PC-3 (cell line): ENCODE measurements around the gene EPC2. TPM values are rescaled to one million over a fixed set of nuclear protein-coding genes. Genes with fewer than 3 reads are reported as not detected.

ENCODE experiments used
- ATAC-seq: fragments of 200-7000 bp; cut with Tn5 transposase; 2 replicates; pipeline ENCODE4 v1.9.1; 2020; ENCODE audit warnings: mild to moderate bottlenecking, moderate library complexity
- BruUV-seq: library from RNA; stranded (reverse); fragments of 400-500 nt; replicated peaks from 2 replicates; lab custom pipeline; 2021; lab: Mats Ljungman, UMichigan
- CTCF ChIA-PET: fragments of 300-600 bp; sonication (Branson Sonifier 250); formaldehyde crosslinking; loops from one replicate; lab custom pipeline; 2022; ENCODE audit warnings: antibody characterized with exemption; lab: Charles Lee
- POLR2A ChIA-PET: fragments of 300-600 bp; sonication (Branson Sonifier 250); formaldehyde crosslinking; loops from one replicate; lab custom pipeline; 2022; ENCODE audit warnings: antibody characterized with exemption; ENCODE audit not compliant: unreplicated experiment; lab: Charles Lee
- DNase-seq: peaks from one replicate; pipeline ENCODE4 v3.0.0-alpha.2; 2015
- H2AFZ ChIP-seq: fragments of 300-600 bp; sonication (generic); 2 replicates; pipeline ENCODE4 v1.6.0; 2016; ENCODE audit warnings: antibody characterized with exemption, low read length
- H3F3A ChIP-seq: fragments of 300-600 bp; sonication (generic); one replicate; pipeline ENCODE4 v1.6.0; 2017; ENCODE audit warnings: antibody characterized with exemption, low read length, control low read depth, mild to moderate bottlenecking; ENCODE audit not compliant: unreplicated experiment
- H3K27ac ChIP-seq: fragments of 300-600 bp; sonication (generic); 2 replicates; pipeline ENCODE4 v1.5.1; 2016; ENCODE audit warnings: mild to moderate bottlenecking, low read length
- H3K27me3 ChIP-seq: fragments of 300-600 bp; sonication (generic); 2 replicates; pipeline ENCODE4 v1.6.1; 2016; ENCODE audit warnings: low read length, mixed read lengths
- H3K36me3 ChIP-seq: fragments of 300-600 bp; sonication (generic); 2 replicates; pipeline ENCODE4 v1.6.1; 2016; ENCODE audit warnings: low read depth, mixed run types, low read length, mixed read lengths
- H3K4me1 ChIP-seq: fragments of 300-600 bp; sonication (generic); 2 replicates; pipeline ENCODE4 v1.5.1; 2016; ENCODE audit warnings: low read length; ENCODE audit not compliant: insufficient read depth
- H3K4me2 ChIP-seq: fragments of 300-600 bp; sonication (generic); 2 replicates; pipeline ENCODE4 v1.6.0; 2016; ENCODE audit warnings: low read length
- H3K4me3 ChIP-seq: fragments of 300-600 bp; sonication (generic); 2 replicates; pipeline ENCODE4 v1.5.1; 2016; ENCODE audit warnings: mild to moderate bottlenecking, low read length, mixed read lengths
- H3K79me2 ChIP-seq: fragments of 300-600 bp; sonication (generic); 2 replicates; pipeline ENCODE4 v1.6.1; 2017; ENCODE audit warnings: low read length, mixed read lengths
- H3K9ac ChIP-seq: fragments of 300-600 bp; sonication (generic); 2 replicates; pipeline ENCODE4 v1.6.0; 2016; ENCODE audit warnings: mild to moderate bottlenecking, low read length
- H3K9me2 ChIP-seq: fragments of 300-600 bp; sonication (generic); replicated peaks from 2 replicates; pipeline ENCODE4 v1.6.1; 2016; ENCODE audit warnings: mixed run types, low read length, mixed read lengths
- H3K9me3 ChIP-seq: fragments of 300-600 bp; sonication (generic); 2 replicates; pipeline ENCODE4 v1.6.1; 2016; ENCODE audit warnings: low read length, mixed read lengths
- H4K20me1 ChIP-seq: fragments of 300-600 bp; sonication (generic); 2 replicates; pipeline ENCODE4 v1.6.1; 2016; ENCODE audit warnings: low read length, mixed read lengths
- EZH2 ChIP-seq: fragments of 300-600 bp; sonication (generic); IDR thresholded peaks from one replicate; pipeline ENCODE4 v1.6.1; 2017; ENCODE audit warnings: antibody characterized with exemption, mild to moderate bottlenecking, low read length; ENCODE audit not compliant: unreplicated experiment
- EZH2phosphoT487 ChIP-seq: fragments of 300-600 bp; sonication (generic); IDR thresholded peaks from 2 replicates; pipeline ENCODE4 v1.6.1; 2018; ENCODE audit warnings: mild to moderate bottlenecking, antibody characterized with exemption, low read length, borderline replicate concordance
- intact Hi-C: fragments of 100-400 bp; cut with micrococcal nuclease; formaldehyde crosslinking; loops from 2 replicates; pipeline ENCODE4 v1.9.0; 2023
- total RNA-seq: library from RNA; depleted of rRNA; stranded (reverse); fragments of >200 nt; gene quantifications from 2 replicates; pipeline ENCODE4 v1.2.3, GENCODE V29; 2014
- TF ChIP-seq, protein P1 (sequence below): fragments of 300-600 bp; sonication (generic); conservative IDR thresholded peaks from 2 replicates; pipeline ENCODE4 v1.5.1; 2017; ENCODE audit warnings: antibody characterized with exemption, low read depth, mild to moderate bottlenecking, low read length

The EPC2 gene
- total RNA-seq, 1 experiment from 2014 or later: 20.6 TPM

DNA sequence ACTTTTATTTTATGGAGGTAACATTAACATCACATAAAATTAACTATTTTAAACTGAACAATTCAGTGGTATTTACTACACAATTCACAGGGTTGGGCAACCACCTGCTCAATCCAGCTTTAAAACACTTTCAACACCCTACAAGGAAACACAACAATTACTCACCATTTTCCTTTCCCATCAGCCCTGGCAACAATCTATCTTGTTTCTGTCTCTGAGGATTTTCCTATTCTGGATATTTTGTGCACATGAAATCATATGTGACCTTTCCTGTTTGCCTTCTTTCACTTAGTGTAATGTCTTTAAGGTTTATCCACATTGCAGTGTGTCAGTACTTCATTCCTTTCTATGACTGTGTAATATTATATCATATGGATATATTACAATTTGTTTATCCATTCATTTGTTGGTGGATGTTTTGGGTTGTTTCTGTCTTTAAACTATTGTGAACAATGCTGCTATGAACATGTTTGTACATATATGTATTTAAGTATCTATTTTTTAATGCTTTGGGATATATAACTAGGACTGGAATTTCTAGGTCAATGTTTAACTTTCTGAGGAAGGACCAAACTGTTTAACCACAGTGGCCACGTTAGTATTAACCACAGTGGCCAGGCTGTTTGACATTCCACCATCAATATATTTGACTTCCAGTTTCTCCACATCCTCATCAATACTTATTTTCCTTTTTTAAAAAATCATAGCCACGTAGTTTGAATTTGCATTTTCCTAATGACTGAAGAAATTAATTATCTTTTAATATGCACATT, 158.1 kb downstream of the EPC2 start:
- TF ChIP-seq, protein P1, sequence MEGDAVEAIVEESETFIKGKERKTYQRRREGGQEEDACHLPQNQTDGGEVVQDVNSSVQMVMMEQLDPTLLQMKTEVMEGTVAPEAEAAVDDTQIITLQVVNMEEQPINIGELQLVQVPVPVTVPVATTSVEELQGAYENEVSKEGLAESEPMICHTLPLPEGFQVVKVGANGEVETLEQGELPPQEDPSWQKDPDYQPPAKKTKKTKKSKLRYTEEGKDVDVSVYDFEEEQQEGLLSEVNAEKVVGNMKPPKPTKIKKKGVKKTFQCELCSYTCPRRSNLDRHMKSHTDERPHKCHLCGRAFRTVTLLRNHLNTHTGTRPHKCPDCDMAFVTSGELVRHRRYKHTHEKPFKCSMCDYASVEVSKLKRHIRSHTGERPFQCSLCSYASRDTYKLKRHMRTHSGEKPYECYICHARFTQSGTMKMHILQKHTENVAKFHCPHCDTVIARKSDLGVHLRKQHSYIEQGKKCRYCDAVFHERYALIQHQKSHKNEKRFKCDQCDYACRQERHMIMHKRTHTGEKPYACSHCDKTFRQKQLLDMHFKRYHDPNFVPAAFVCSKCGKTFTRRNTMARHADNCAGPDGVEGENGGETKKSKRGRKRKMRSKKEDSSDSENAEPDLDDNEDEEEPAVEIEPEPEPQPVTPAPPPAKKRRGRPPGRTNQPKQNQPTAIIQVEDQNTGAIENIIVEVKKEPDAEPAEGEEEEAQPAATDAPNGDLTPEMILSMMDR: no peak
- TF ChIP-seq EZH2phosphoT487 (no peak), EZH2 (no peak)
- CTCF ChIA-PET: no interaction called here
- Histone ChIP-seq H3K36me3 (no peaks in the 10 kb centered on the region), H3K9me2 (no peaks in the 10 kb centered on the region), H3K9ac (no peak overlapping the region), H3K9me3 (no peaks in the 10 kb centered on the region), H3K4me1 (no peaks in the 10 kb centered on the region), H4K20me1 (no peaks in the 10 kb centered on the region), H2AFZ (no peak overlapping the region), H3K27ac (no peak overlapping the region), H3F3A (no peaks in the 10 kb centered on the region), H3K79me2 (no peaks in the 10 kb centered on the region), H3K4me3 (no peak overlapping the region), H3K27me3 (no peaks in the 10 kb centered on the region), H3K4me2 (no peak overlapping the region)
- no peak for ATAC-seq
- POLR2A ChIA-PET: no interaction called here
- no TSS peak for BruUV-seq
- intact Hi-C loops: no loop called here
- DNase-seq: peak; percentile 23

DNA sequence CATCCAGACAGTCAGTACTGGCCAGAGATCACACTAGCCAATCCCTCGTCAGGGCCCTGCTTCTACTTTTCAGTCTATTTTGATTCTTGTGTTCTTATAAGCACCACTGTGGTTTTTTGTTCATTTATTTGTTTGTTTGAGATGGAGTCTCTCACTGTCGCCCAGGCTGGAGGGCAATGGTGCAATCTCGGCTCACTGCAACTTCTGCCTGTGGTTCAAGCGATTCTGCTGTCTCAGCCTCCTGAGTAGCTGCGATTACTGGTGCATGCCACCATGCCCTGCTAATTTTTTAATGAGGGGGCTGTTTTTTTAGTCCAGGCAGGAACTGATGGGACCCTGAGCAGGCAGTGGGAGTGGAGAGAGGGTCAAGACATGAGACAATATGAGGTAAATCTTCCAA, 165.5 kb downstream of the EPC2 start:
- peaks cover 38% of the 10 kb centered on the region for H3K4me1 ChIP-seq
- no TSS peak for BruUV-seq

More for the DNA sequence above, 165.5 kb downstream of the EPC2 start:
- intact Hi-C loops: no loop called here
- Histone ChIP-seq H4K20me1 (no peaks in the 10 kb centered on the region), H3K9ac (no peak overlapping the region), H3K4me2 (no peak overlapping the region), H3K27me3 (no peaks in the 10 kb centered on the region), H3K9me3 (no peaks in the 10 kb centered on the region), H3K79me2 (no peaks in the 10 kb centered on the region), H3K27ac (no peak overlapping the region), H2AFZ (no peak overlapping the region), H3K9me2 (no peaks in the 10 kb centered on the region), H3K4me3 (no peak overlapping the region), H3F3A (no peaks in the 10 kb centered on the region), H3K36me3 (no peaks in the 10 kb centered on the region)
- DNase-seq: no peak
- POLR2A ChIA-PET: no interaction called here
- CTCF ChIA-PET: no interaction called here
- TF ChIP-seq EZH2phosphoT487 (no peak), EZH2 (no peak)
- TF ChIP-seq, protein P1: no peak
- no peak for ATAC-seq
